IPS DF 6.9 (cell line): ENCODE data around the gene TACC3.

Source experiments
- DNase-seq: peaks from one replicate; pipeline ENCODE4 v3.0.0-alpha.2; 2013; ENCODE audit warnings: low read depth, low spot score
- H3K27ac ChIP-seq: one replicate; pipeline ENCODE4 v1.5.1; 2013; ENCODE audit warnings: low read length, control low read depth
- H3K27me3 ChIP-seq: 2 replicates; pipeline ENCODE4 v1.6.1; 2013; ENCODE audit warnings: mild to moderate bottlenecking, low read length; ENCODE audit not compliant: control insufficient read depth, insufficient read depth
- H3K36me3 ChIP-seq: 2 replicates; pipeline ENCODE4 v1.6.1; 2013; ENCODE audit warnings: low read length; ENCODE audit not compliant: control insufficient read depth, insufficient read depth
- H3K4me1 ChIP-seq: 2 replicates; pipeline ENCODE4 v1.6.1; 2013; ENCODE audit warnings: low read length; ENCODE audit not compliant: control insufficient read depth, insufficient read depth
- H3K4me3 ChIP-seq: 2 replicates; pipeline ENCODE4 v1.5.1; 2013; ENCODE audit warnings: mild to moderate bottlenecking, low read length
- H3K9me3 ChIP-seq: 2 replicates; pipeline ENCODE4 v1.6.1; 2013; ENCODE audit warnings: low read length, inconsistent platforms; ENCODE audit not compliant: control insufficient read depth, insufficient read depth
- WGBS: extraction: QIAGEN DNeasy Blood & Tissue Kit; methylation state at CpG from one replicate; pipeline ENCODE4 v1.1.7; 2013; ENCODE audit warnings: mixed read lengths, missing lambda C conversion rate; ENCODE audit not compliant: insufficient read length, insufficient coverage; 5-methylcytosine and 5-hydroxymethylcytosine counted together

Gene TACC3

GRCh38 chr4:1785592-1785991 is 64.3 kb downstream of the TACC3 start:
- H3K4me3 ChIP-seq = no peak overlapping the region
- no peaks in the 10 kb centered on the region for H3K27me3 ChIP-seq
- no peaks in the 10 kb centered on the region for H3K9me3 ChIP-seq
- no peaks in the 10 kb centered on the region; the same call in 1 of the 2 replicates for H3K4me1 ChIP-seq
- H3K36me3 ChIP-seq = no peaks in the 10 kb centered on the region; the same call in 1 of the 2 replicates
- no peak for DNase-seq
- no CpG with 5 or more reads among the region's 11 CpGs for WGBS
- no peak overlapping the region for H3K27ac ChIP-seq

GRCh38 chr4:1786544-1787362 is 65.4 kb downstream of the TACC3 start:
- H3K36me3 ChIP-seq = no peaks in the 10 kb centered on the region; the same call in 1 of the 2 replicates
- WGBS = no CpG with 5 or more reads among the region's 34 CpGs
- DNase-seq = no peak
- H3K9me3 ChIP-seq = no peaks in the 10 kb centered on the region
- 0 out of 2 replicates have a peak, but pooled peaks cover 1% of the 10 kb centered on the region for H3K27me3 ChIP-seq
- H3K4me3 ChIP-seq = no peak overlapping the region
- peaks cover 1% of the 10 kb centered on the region; the same call in 1 of the 2 replicates for H3K4me1 ChIP-seq
- H3K27ac ChIP-seq = no peak overlapping the region

- DNase-seq = no peak
- no CpG with 5 or more reads among the region's 25 CpGs for WGBS
- peaks cover 1% of the 10 kb centered on the region; the same call in 1 of the 2 replicates for H3K4me1 ChIP-seq
- H3K4me3 ChIP-seq = no peak overlapping the region
- H3K27me3 ChIP-seq = peaks cover 5% of the 10 kb centered on the region; the same call in 1 of the 2 replicates
- H3K27ac ChIP-seq = no peak overlapping the region
- no peaks in the 10 kb centered on the region for H3K9me3 ChIP-seq
- no peaks in the 10 kb centered on the region; the same call in 1 of the 2 replicates for H3K36me3 ChIP-seq
These were observed 66.2 kb downstream of the TACC3 start for GRCh38 chr4:1787411-1788077.

GRCh38 chr4:1788254-1788973 is 67.1 kb downstream of the TACC3 start:
- no CpG with 5 or more reads among the region's 13 CpGs for WGBS
- H3K9me3 ChIP-seq = no peaks in the 10 kb centered on the region
- H3K4me1 ChIP-seq = peaks cover 1% of the 10 kb centered on the region; the same call in 1 of the 2 replicates
- no peak overlapping the region for H3K27ac ChIP-seq
- peaks cover 5% of the 10 kb centered on the region; the same call in 1 of the 2 replicates for H3K27me3 ChIP-seq
- no peak overlapping the region for H3K4me3 ChIP-seq
- no peaks in the 10 kb centered on the region; the same call in 1 of the 2 replicates for H3K36me3 ChIP-seq
- DNase-seq = no peak

- H3K4me3 ChIP-seq = no peak overlapping the region
- H3K27me3 ChIP-seq = peaks cover 10% of the 10 kb centered on the region; the same call in 1 of the 2 replicates
- no peak for DNase-seq
- no peaks in the 10 kb centered on the region; the same call in 1 of the 2 replicates for H3K36me3 ChIP-seq
- peaks cover 3% of the 10 kb centered on the region for H3K4me1 ChIP-seq
- H3K9me3 ChIP-seq = no peaks in the 10 kb centered on the region
- WGBS = no CpG with 5 or more reads among the region's 21 CpGs
- no peak overlapping the region for H3K27ac ChIP-seq
These were observed 68.2 kb downstream of the TACC3 start for GRCh38 chr4:1789552-1789951.

- H3K4me1 ChIP-seq = peaks cover 3% of the 10 kb centered on the region
- H3K36me3 ChIP-seq = no peaks in the 10 kb centered on the region; the same call in 1 of the 2 replicates
- no peak overlapping the region for H3K27ac ChIP-seq
- no peak for DNase-seq
- H3K4me3 ChIP-seq = no peak overlapping the region
- peaks cover 10% of the 10 kb centered on the region; the same call in 1 of the 2 replicates for H3K27me3 ChIP-seq
- no CpG with 5 or more reads among the region's 10 CpGs for WGBS
- no peaks in the 10 kb centered on the region for H3K9me3 ChIP-seq
These were observed 68.7 kb downstream of the TACC3 start for GRCh38 chr4:1790005-1790404.

GRCh38 chr4:1792158-1792831 is 71.0 kb downstream of the TACC3 start:
- H3K27ac ChIP-seq = no peak overlapping the region
- peaks cover 3% of the 10 kb centered on the region for H3K4me1 ChIP-seq
- H3K9me3 ChIP-seq = no peaks in the 10 kb centered on the region
- H3K36me3 ChIP-seq = no peaks in the 10 kb centered on the region; the same call in 1 of the 2 replicates
- no CpG with 5 or more reads among the region's 29 CpGs for WGBS
- no peak for DNase-seq
- H3K27me3 ChIP-seq = peaks cover 10% of the 10 kb centered on the region; the same call in 1 of the 2 replicates
- H3K4me3 ChIP-seq = no peak overlapping the region; the same call in 1 of the 2 replicates

- Histone ChIP-seq H3K27ac (no peak within 1 kb of the TSS), H3K4me3 (peak within 1 kb of the TSS; percentile 74), H3K4me1 (peaks cover 3% of the 10 kb centered on the region), H3K36me3 (peaks cover 3% of the 10 kb centered on the region; the same call in 1 of the 2 replicates), H3K9me3 (no peaks in the 10 kb centered on the region), H3K27me3 (peaks cover 10% of the 10 kb centered on the region; the same call in 1 of the 2 replicates)
- WGBS = no CpG with 5 or more reads among the region's 95 CpGs
- no peak for DNase-seq
These were observed 71.6 kb downstream of the TACC3 start, which contains the start of gene FGFR3 for GRCh38 chr4:1792832-1793495. Gene FGFR3, plus strand, starts transcription at chr4:1793293. Its CDS starts 642 bp downstream, at chr4:1793935.

GRCh38 chr4:1793496-1793840 is 72.1 kb downstream of the TACC3 start:
- no peak for DNase-seq
- peaks cover 3% of the 10 kb centered on the region; the same call in 1 of the 2 replicates for H3K36me3 ChIP-seq
- peaks cover 3% of the 10 kb centered on the region for H3K4me1 ChIP-seq
- peak overlapping the region; percentile 74; the same call in 1 of the 2 replicates for H3K4me3 ChIP-seq
- H3K27ac ChIP-seq = no peak overlapping the region
- no CpG with 5 or more reads among the region's 44 CpGs for WGBS
- no peaks in the 10 kb centered on the region for H3K9me3 ChIP-seq
- H3K27me3 ChIP-seq = peaks cover 10% of the 10 kb centered on the region; the same call in 1 of the 2 replicates
